ENCODE measurements around the gene ORC2. TPM values are rescaled to one million over a fixed set of nuclear protein-coding genes. Genes with fewer than 3 reads are reported as not detected.

Gene ORC2
- total RNA-seq, 1 experiment from 2014 or later = 45.5 TPM

DNA sequence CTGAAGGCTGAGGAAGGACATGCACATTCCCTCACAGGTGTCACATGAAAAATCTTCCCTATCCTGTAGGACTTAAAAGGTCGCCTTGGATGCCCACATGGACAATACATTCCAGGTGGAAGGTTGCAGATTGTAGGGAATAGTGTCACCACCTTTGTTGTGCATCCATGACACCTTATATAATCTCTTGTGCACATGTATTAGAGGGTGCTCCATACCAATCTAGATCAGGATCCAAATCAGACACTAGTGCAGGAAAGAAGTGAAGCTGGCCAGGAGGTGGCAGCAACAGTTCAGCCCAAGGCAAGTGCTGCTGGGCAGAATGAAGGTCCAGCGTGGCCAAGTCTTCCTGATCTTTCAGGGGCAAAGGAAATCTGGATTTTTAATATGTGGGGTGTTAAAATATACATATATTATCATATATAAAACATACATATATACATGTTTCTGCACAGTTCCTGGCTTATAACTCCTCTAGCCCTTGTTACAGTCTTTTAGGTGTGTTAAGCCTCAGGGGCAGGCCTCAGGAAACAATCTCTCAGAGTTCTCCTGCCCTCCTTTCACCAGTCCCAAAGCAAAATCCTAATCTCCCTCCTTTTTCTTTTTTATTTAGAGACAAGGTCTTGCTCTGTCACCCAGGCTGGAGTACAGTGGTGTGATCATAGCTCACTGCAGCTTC is 57.7 kb downstream of the ORC2 start:
- no peaks in the 10 kb centered on the region for H3K9me3 Mint-ChIP-seq (ENCODE audit: unreplicated experiment)
- peaks cover 68% of the 10 kb centered on the region for H3K36me3 Mint-ChIP-seq (ENCODE audit: insufficient read depth, unreplicated experiment)
- Histone ChIP-seq H3K9me3 (no peaks in the 10 kb centered on the region), H3K36me3 (ENCODE audit: control insufficient read depth, insufficient read depth, low read length) (no peaks in the 10 kb centered on the region), H3K4me1 (no peaks in the 10 kb centered on the region), H3K27me3 (replicated peaks; ENCODE audit: control insufficient read depth, insufficient read depth, low read length) (no peaks in the 10 kb centered on the region), H3K4me3 (ENCODE audit: low read depth, low read length) (no peak overlapping the region)
- ChIA-PET CTCF (interaction anchor here (0.6 to 2.1 kb wide), 6 partner anchors 16 to 327 kb away, joined by 4 to 24 read pairs (median 6); partner anchors contain the start of genes CASP10, NIF3L1 and PPIL3), POLR2A (interaction anchor here (0.6 kb wide), 2 partner anchors 26 to 153 kb away, joined by 3 read pairs; no protein-coding TSS in a partner anchor)
- no peaks in the 10 kb centered on the region for H3K27me3 Mint-ChIP-seq (ENCODE audit: insufficient read depth, unreplicated experiment)
- BruUV-seq (replicated peaks) = no TSS peak
- peaks cover 6% of the 10 kb centered on the region for H3K4me1 Mint-ChIP-seq (ENCODE audit: low read depth, unreplicated experiment)
- no peak overlapping the region for H3K27ac Mint-ChIP-seq (ENCODE audit: unreplicated experiment)
- intact Hi-C loops (cut with micrococcal nuclease; ENCODE audit: unreplicated experiment) = loop anchor here (1.0 kb wide), 4 partner anchors 164 to 272 kb away; no protein-coding TSS in a partner anchor
- no peak overlapping the region for H3K4me3 Mint-ChIP-seq (ENCODE audit: unreplicated experiment)
- TF ChIP-seq, protein P1, sequence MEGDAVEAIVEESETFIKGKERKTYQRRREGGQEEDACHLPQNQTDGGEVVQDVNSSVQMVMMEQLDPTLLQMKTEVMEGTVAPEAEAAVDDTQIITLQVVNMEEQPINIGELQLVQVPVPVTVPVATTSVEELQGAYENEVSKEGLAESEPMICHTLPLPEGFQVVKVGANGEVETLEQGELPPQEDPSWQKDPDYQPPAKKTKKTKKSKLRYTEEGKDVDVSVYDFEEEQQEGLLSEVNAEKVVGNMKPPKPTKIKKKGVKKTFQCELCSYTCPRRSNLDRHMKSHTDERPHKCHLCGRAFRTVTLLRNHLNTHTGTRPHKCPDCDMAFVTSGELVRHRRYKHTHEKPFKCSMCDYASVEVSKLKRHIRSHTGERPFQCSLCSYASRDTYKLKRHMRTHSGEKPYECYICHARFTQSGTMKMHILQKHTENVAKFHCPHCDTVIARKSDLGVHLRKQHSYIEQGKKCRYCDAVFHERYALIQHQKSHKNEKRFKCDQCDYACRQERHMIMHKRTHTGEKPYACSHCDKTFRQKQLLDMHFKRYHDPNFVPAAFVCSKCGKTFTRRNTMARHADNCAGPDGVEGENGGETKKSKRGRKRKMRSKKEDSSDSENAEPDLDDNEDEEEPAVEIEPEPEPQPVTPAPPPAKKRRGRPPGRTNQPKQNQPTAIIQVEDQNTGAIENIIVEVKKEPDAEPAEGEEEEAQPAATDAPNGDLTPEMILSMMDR (IDR thresholded peaks at IDR 0.05; ENCODE audit: insufficient read depth in 1 of 2, low read depth in 1 of 2, low read length in 1 of 2, severe bottlenecking in 1 of 2, unreplicated experiment in 1 of 2) = peak; percentile 74 to 86
- DNase-seq = peak; percentile 79 to 82

DNA sequence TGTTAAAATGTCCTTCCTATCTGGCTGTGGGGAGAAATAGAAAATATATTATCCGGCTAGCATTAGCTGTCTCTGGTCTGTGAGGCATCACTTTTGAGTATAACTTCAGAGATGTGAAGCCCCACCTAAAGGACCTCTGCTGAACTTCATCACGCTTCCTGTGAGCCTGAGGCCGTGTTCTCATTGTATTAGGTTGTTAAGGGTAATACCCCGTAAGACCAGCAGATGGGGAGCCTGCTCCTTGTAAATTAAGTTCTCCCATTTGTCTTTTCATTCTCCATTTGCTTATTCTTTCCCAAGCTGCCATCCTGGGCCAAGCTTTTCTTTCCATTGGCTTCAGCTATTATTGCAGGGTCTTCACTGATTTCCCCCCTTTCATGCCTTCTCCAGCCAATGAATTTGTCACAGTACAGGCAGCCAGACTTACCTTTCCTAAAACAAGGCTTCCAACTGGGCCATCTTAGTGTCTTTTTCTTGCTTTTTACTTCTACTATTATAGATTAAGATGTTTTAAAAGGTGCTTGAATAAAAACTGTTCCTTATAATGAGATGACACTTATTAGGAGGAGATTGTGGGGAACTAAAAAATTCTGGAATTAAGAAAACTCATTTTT is 61.9 kb downstream of the ORC2 start:
- CTCF ChIA-PET = interaction anchor here (0.6 to 1.6 kb wide), 14 partner anchors 12 to 332 kb away, joined by 3 to 13 read pairs (median 4); partner anchors contain the start of genes CASP10, NIF3L1 and PPIL3
- Histone ChIP-seq H3K9me3 (no peaks in the 10 kb centered on the region), H3K36me3 (ENCODE audit: control insufficient read depth, insufficient read depth, low read length) (peaks cover 1% of the 10 kb centered on the region; the same call in 1 of the 2 replicates), H3K4me3 (ENCODE audit: low read depth, low read length) (no peak overlapping the region), H3K4me1 (no peaks in the 10 kb centered on the region), H3K27me3 (replicated peaks; ENCODE audit: control insufficient read depth, insufficient read depth, low read length) (no peaks in the 10 kb centered on the region)
- BruUV-seq (replicated peaks) = no TSS peak
- Mint-ChIP-seq H3K9me3 (ENCODE audit: unreplicated experiment) (no peaks in the 10 kb centered on the region), H3K4me1 (ENCODE audit: low read depth, unreplicated experiment) (peaks cover 6% of the 10 kb centered on the region), H3K4me3 (ENCODE audit: unreplicated experiment) (no peak overlapping the region), H3K27me3 (ENCODE audit: insufficient read depth, unreplicated experiment) (no peaks in the 10 kb centered on the region), H3K36me3 (ENCODE audit: insufficient read depth, unreplicated experiment) (peaks cover 50% of the 10 kb centered on the region), H3K27ac (ENCODE audit: unreplicated experiment) (no peak overlapping the region)
- DNase-seq = peak; percentile 84 to 86
- POLR2A ChIA-PET = interaction anchor here (1.2 kb wide), 1 partner anchor 12 kb away, joined by 8 read pairs; the partner anchor contains the start of genes NIF3L1 and PPIL3
- TF ChIP-seq, protein P1 (IDR thresholded peaks at IDR 0.05; ENCODE audit: insufficient read depth in 1 of 2, low read depth in 1 of 2, low read length in 1 of 2, severe bottlenecking in 1 of 2, unreplicated experiment in 1 of 2) = peak; percentile 85 to 90
- intact Hi-C loops (cut with micrococcal nuclease; ENCODE audit: unreplicated experiment) = loop anchor here (1.0 kb wide), 4 partner anchors 168 to 332 kb away; no protein-coding TSS in a partner anchor

DNA sequence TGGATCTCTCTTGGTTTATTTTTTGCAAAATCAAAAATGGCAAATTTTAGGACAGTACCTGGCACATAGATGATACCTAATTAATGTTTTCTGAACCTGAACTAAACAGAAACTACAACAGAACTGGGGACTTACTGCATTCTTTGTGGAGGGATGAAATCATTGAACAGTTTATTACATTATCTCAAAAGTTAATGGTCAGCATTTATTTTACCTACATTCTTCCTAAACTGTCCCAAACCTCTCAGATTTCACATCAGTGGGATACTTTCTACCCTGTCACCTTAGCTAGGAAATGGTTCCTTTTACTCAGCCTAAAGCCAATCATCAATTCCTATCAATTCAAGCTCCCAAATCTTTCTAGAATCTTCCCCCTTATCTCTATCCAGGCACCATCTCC is 64.0 kb downstream of the ORC2 start:
- ChIA-PET POLR2A (no interaction called here), CTCF (no interaction called here)
- Mint-ChIP-seq H3K27ac (ENCODE audit: unreplicated experiment) (no peak overlapping the region), H3K27me3 (ENCODE audit: insufficient read depth, unreplicated experiment) (no peaks in the 10 kb centered on the region), H3K9me3 (ENCODE audit: unreplicated experiment) (no peaks in the 10 kb centered on the region), H3K4me1 (ENCODE audit: low read depth, unreplicated experiment) (peaks cover 6% of the 10 kb centered on the region), H3K4me3 (ENCODE audit: unreplicated experiment) (no peak overlapping the region), H3K36me3 (ENCODE audit: insufficient read depth, unreplicated experiment) (peaks cover 48% of the 10 kb centered on the region)
- TF ChIP-seq, protein P1 (IDR thresholded peaks at IDR 0.05; ENCODE audit: insufficient read depth in 1 of 2, low read depth in 1 of 2, low read length in 1 of 2, severe bottlenecking in 1 of 2, unreplicated experiment in 1 of 2) = no peak
- intact Hi-C loops (cut with micrococcal nuclease; ENCODE audit: unreplicated experiment) = no loop called here
- H3K27me3 ChIP-seq (replicated peaks; ENCODE audit: control insufficient read depth, insufficient read depth, low read length) = no peaks in the 10 kb centered on the region
- H3K4me1 ChIP-seq = no peaks in the 10 kb centered on the region
- H3K4me3 ChIP-seq (ENCODE audit: low read depth, low read length) = no peak overlapping the region
- no peaks in the 10 kb centered on the region for H3K9me3 ChIP-seq
- H3K36me3 ChIP-seq (ENCODE audit: control insufficient read depth, insufficient read depth, low read length) = peaks cover 1% of the 10 kb centered on the region
- BruUV-seq (replicated peaks) = no TSS peak
- no peak for DNase-seq

Data from Caco-2 (cell line).